ENCODE data around the gene TCFL5.
A peak's percentile ranks its signal among the peaks of the same experiment; 100 is the strongest.

Gene TCFL5

GRCh38 chr20:62838128-62838891, 23.3 kb downstream of the TCFL5 start (continued):
- TF ChIP-seq ZNF621 (tag by site-specific recombination; IDR thresholded peaks at IDR 0.05) (no peak), ZSCAN5A (tag by site-specific recombination; IDR thresholded peaks at IDR 0.05) (no peak), ZFP41 (tag by site-specific recombination; IDR thresholded peaks at IDR 0.05; ENCODE audit: borderline replicate concordance) (no peak), ZNF701 (tag by site-specific recombination; IDR thresholded peaks at IDR 0.05) (no peak), ZNF555 (tag by site-specific recombination; conservative IDR thresholded peaks at IDR 0.05) (no peak), ZNF174 (tag by site-specific recombination; IDR thresholded peaks at IDR 0.05) (no peak), ZSCAN30 (tag by site-specific recombination; IDR thresholded peaks at IDR 0.05) (no peak), ZNF777 (tag by site-specific recombination; IDR thresholded peaks at IDR 0.05; ENCODE audit: borderline replicate concordance) (no peak), ZNF423 (tag by site-specific recombination; IDR thresholded peaks at IDR 0.05) (peak; percentile 57), ZNF518A (tag by site-specific recombination; conservative IDR thresholded peaks at IDR 0.05; ENCODE audit: low read depth) (no peak), ZBTB26 (tag by site-specific recombination; optimal IDR thresholded peaks at IDR 0.05) (peak; percentile 21), ZNF76 (tag by site-specific recombination; IDR thresholded peaks at IDR 0.05; ENCODE audit: borderline replicate concordance, low read depth) (no peak), ZFHX2 (tag by site-specific recombination; conservative IDR thresholded peaks at IDR 0.05) (peak; percentile 48), ZNF366 (tag by site-specific recombination; conservative IDR thresholded peaks at IDR 0.05) (no peak), REPIN1 (tag by site-specific recombination; IDR thresholded peaks at IDR 0.05; ENCODE audit: low read depth) (no peak), ZNF561 (tag by site-specific recombination; IDR thresholded peaks at IDR 0.05; ENCODE audit: borderline replicate concordance) (no peak), HOXA7 (CRISPR knock-in tag; IDR thresholded peaks at IDR 0.05; ENCODE audit: borderline replicate concordance) (no peak), ZNF24 (tag by site-specific recombination; IDR thresholded peaks at IDR 0.05) (no peak), CTCF (tag by site-specific recombination; IDR thresholded peaks at IDR 0.05) (no peak), ZNF157 (tag by site-specific recombination; IDR thresholded peaks at IDR 0.05) (no peak), ZBTB20 (tag by site-specific recombination; IDR thresholded peaks at IDR 0.05) (peak; percentile 40; the same call in 1 of the 2 replicates), PRDM1 (tag by site-specific recombination; IDR thresholded peaks at IDR 0.05) (no peak), ZNF501 (tag by site-specific recombination; IDR thresholded peaks at IDR 0.05) (no peak), ZBTB49 (tag by site-specific recombination; IDR thresholded peaks at IDR 0.05; ENCODE audit: low read depth) (no peak), SP3 (tag by site-specific recombination; IDR thresholded peaks at IDR 0.05) (no peak)
